DMS114 treated with DMSO at 0.1 percent for 48 hours (cell line): Measurements from ENCODE around the gene CRB1.
A peak's percentile ranks its signal among the peaks of the same experiment; 100 is the strongest.
"Not testable (repeated sequence)": the region's sequence is repeated elsewhere in the genome, so short reads cannot be mapped to it uniquely, and the experiment has no call there.

Source experiments
- DNase-seq: peaks from one replicate; lab custom pipeline; 2025; ENCODE audit not compliant: unreplicated experiment; lab: John Stamatoyannopoulos, UW

The CRB1 gene

DNA sequence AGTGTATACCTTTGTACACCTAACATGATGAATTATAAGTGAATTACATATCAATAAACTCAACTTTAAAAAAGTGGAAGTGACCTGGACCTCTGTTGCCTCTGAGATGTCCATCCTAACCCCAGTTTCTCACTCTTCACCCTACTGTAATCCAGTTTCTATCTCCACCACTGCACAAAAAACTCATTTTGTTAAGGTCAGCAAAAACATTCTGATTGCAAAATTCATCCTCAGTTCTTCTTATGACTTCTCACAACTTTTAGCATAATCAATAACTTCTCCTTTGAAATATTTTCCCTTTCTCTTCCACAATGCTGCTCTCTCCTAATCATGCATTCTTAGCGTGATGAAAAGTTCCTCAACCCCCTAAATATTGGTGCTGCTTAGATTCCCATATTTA lies 129.8 kb downstream of the CRB1 start:
- no peak for DNase-seq

DNA sequence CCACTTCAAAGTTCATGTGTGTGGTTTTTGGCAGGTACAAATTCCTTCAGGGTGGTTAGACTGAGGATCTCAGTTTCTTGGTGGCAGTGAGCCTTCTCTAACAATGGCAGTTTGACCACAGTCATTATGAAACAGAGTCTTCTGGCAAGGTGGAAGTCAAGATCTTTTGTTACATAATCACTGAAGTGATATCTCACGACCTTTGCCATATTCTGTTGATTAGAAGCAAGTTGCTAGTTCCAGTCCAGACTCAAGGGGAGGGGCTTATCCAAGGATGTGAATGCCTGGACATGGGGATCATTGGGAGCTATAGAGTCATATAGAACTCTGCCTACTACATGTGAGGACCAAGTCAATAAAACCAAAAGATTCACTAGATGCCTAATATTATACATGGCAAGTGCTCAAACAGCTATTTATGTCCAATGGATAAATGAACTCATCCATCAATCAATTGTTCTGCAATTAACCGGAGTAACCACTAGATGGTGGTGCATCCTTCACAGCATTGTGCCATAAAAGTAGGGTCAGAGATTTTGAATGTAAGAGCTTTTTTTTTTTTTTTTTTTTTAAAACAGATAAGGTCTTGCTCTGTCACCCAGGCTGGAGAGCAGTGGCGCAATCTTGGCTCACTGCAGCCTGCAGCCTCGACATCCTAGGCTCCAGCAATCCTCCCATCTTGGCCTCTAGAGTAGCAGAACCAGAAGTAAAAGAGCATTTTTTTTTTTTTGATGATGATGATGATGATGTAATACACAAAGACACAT lies 131.9 kb downstream of the CRB1 start:
- DNase-seq: peak; percentile 6

DNA sequence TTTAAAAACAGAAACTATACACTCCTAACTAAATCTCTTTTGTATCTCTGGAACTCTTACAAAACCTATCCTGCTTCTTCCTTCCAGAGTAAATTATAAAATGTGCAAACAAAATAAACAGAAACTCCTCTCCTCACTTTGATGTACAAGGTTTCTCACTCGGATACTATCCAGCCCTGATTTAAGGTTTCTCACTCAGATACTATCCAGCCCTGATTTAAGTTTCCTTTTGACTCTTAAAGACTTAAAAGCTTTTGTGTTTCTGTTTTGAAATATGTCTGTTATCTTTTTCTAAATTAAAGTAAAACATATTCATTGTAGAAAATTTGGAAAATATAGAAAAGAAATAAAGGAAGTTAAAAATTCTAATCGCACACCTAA lies 132.5 kb downstream of the CRB1 start:
- DNase-seq: no peak

DNA sequence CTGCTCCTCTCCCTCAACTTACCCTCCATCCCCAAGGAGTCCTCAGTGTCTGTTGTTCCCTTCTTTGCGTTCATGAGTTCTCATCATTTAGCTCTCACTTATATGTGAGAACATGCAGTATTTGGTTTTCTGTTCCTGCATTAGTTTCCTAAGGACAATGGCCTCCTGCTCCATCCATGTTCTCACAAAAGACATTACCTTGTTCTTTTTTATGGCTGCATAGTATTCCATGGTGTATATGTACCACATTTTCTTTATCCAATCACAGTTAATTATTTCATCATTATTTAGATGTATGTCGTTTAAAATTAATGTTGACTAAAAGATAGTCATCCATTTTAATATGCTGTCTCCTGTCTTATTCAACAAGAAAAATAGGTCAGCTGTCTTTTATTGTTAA lies 134.1 kb downstream of the CRB1 start:
- no peak for DNase-seq

DNA sequence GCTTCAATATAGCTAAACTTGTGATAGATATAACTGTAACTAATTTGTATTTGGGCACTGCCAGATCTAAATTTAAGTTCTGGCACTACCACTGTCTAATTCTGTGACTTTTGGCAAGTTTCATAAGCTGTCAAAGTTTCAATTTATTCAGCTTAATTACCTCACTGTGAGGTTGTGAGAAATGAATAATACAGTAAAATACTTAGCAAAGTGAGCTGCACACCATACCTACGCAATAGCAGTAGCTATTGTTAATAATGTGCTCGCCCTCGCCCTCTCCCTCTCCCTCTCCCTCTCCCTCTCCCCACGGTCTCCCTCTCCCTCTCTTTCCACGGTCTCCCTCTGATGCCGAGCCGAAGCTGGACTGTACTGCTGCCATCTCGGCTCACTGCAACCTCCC lies 136.7 kb downstream of the CRB1 start:
- not testable (repeated sequence) for DNase-seq

DNA sequence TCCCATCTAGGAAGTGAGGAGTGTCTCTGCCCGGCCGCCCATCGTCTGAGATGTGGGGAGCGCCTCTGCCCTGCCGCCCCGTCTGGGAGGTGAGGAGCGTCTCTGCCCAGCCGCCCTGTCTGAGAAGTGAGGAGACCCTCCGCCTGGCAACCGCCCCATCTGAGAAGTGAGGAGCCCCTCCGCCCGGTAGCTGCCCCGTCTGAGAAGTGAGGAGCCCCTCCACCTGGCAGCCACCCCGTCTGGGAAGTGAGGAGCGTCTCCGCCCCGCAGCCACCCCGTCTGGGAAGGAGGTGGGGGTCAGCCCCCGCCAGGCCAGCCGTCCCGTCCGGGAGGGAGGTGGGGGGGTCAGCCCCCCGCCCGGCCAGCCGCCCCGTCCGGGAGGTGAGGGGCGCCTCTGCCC lies 137.6 kb downstream of the CRB1 start:
- not testable (repeated sequence) for DNase-seq

DNA sequence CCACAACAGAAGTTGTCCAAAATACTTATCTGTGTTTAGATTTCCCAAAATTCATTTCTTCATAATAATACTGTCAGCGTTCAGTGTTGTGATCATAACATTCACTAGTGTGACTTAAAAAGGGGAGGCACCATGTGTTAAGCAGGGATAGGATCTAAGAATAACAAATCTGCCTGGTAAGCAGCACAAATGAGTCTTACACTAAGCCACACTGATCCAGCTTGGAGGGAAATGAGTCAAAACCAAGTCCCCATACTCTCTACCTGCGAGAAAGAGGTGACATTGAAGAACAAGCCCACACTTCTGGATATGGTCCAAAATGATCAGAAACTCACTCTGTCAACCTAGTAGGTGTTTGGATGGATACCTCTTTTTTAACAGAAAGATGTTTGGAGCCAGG lies 145.5 kb downstream of the CRB1 start:
- no peak for DNase-seq

DNA sequence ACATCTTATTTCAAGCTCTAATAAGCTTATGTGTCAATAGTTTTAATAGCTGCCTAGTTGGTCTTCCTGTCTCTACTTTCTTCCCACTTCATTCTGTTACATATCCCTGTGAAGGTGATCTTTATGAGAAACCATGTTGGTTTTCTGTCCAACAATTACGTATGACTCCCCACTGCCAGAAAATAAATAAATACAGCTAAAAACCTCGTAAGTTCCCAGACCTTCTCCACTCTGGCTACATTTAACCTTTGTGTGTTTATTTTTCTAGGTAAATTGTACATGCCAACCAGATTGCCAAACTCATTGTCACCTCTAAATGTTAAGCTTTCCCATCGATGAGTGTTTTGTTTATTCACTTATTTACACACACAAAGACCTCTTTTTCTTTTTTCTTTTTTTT lies 147.2 kb downstream of the CRB1 start:
- DNase-seq: no peak

DNA sequence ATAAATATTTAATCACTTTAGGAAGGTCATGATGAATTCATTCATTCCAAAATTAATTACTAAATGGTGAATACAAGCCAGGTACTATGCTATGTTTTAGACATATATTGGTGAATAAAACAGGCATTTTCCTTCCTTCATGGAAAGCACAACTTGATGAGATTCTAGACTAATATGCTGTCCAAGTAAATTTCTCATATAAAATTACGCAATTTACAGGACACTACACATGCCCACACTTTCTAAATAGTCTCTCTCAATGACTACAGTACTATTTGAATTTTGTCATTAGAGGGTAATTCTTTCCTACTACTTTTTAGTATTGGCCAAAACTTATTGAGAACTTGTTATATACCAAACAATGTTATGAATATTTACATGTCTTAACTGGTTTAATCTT lies 150.6 kb downstream of the CRB1 start:
- no peak for DNase-seq

DNA sequence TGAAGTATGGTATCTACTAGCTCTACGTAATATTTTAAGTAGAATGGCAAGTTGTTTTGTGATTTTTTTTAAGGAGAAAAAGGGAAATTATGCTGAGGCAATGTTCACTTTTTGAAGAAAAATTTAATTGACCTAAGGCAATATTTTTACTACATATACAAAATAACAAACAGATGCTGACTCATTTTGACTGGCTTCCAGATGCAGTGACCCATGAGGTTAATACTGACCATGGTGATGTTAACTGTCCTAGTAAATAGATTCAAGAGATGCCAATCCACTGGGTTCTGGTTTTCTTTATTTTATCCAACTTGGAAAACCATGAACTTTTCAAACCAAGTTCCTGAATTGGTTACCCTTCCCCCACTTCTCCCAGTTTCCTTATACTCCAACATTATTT lies 154.9 kb downstream of the CRB1 start:
- DNase-seq: no peak

DNA sequence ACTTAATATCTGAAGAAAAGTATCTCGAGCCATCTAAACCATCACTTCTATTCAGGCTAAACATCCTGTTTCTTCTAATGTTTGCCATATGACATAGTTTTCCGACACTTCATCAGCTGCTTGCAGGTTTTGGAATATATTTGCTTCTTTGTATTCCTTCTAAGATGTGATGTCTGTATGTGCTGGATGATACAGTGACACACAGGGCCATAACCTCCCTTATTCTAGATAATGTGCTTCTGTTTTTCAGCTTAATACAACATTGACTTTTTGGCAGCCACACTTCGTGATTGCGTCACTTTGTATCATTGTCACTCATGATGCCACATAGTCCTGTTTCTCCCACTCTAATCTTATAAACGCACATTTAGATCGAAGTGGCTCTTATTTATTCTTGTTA lies 156.3 kb downstream of the CRB1 start:
- DNase-seq: no peak

DNA sequence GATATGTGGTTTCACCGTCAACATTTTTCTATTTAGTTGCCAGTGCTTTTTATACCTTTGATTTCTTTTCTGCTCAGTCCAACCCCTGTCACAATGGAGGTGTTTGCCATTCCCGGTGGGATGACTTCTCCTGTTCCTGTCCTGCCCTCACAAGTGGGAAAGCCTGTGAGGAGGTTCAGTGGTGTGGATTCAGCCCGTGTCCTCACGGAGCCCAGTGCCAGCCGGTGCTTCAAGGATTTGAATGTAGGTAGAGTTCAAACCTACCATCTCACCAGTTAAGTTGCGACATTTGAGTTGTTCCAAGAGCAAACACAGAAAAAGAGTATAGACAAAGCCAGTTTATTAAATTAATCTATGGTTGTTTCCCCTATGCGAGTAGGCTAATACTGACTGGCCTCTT lies 161.3 kb downstream of the CRB1 start:
- no peak for DNase-seq

DNA sequence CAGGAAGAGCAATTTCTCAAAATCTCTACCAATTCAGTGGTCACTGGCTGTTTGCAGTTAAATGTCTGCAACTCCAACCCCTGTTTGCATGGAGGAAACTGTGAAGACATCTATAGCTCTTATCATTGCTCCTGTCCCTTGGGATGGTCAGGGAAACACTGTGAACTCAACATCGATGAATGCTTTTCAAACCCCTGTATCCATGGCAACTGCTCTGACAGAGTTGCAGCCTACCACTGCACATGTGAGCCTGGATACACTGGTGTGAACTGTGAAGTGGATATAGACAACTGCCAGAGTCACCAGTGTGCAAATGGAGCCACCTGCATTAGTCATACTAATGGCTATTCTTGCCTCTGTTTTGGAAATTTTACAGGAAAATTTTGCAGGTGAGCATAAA lies 167.2 kb downstream of the CRB1 start:
- no peak for DNase-seq

DNA sequence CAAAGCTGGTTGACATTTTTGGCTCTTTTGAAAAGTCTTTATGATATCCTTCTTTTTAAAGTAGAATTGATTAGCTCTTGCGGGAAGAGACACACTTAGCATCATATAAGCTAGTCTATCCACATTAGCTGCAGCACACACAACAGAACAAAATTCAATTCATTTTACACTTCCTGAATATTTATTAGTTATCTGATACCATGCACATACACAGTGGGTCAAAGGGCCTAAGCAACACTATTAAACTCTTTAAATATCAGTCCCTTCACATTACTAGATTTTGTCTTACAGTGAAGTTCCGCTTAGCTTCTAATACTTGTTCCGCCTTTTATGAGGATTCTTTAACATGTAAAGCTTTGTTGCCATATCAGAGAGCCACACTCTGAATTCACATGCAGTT lies 169.5 kb downstream of the CRB1 start:
- no peak for DNase-seq

DNA sequence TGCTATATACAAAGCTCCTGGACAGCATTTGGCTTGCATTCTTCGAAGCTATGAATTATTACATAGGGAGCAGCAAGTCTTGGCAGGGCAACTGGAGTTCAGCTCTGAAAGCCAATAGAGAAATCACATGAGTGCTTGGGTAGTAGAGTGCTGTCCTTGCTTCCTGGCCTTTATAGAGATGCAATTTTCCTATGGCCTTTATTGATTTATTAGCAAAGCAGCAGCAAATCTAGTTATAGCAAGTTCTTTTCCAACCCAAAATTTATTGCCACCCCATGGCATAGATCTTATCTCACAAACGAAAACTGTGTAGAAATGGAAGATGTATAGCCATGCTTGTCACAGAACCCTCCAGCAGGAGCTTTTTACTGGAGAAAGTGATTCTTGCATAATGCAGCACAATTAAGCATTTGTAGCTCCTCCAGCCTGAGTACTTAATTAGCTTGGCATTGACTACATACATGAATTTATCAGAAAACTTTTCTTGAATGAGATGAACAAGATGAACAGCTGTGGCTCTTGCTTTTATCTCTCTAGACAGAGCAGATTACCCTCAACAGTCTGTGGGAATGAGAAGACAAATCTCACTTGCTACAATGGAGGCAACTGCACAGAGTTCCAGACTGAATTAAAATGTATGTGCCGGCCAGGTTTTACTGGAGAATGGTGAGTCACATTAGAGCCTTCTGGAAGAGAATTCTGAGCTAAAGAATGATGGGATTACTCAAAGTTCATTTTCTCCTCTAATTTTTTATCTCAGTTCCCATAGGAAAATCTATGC lies 170.1 kb downstream of the CRB1 start:
- DNase-seq: no peak

DNA sequence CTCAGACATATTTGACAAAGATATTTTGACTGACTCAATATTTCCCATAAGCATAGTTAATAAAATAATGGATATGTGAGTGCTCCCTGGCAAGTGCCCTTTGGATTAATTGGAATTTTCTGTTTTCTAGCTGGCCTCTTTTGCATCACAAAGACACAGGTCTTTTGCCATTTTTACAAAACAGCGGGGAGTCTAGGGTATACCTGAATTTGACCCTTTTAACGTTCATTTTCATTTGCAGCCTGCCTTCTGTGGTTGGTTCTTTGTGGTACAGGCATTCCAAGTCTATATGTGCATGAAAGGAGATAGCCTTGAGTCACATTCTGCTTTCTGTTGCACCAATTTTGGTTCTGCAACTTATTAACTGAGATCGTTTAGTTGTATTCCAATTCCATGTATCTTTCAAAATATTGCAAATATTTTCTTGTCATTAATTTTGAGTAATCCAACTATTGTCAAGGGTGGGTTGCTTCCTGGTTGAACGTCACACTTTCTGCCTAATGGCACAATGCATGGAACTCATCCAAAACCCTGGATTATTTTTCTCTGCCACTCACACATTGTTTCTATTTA lies 171.7 kb downstream of the CRB1 start:
- no peak for DNase-seq

DNA sequence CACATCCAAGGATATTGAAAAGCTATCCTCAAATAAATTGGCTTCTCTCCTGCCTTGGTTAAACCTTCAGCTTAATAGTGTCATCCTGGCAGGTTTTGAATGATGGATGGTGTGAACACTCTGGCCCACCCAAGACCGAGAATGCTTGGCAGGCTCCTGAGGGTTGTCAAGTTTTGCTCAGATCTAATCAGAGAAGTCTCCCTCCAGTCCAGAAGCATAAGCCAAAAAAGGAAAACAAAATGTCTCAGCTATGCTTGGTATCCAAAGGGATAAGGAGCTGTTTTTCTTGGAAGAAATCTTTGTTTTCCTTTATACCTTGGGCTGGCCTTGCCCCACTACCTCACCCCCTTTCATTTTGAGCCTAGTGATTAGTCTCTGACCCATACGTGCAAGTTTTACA lies 172.7 kb downstream of the CRB1 start:
- no peak for DNase-seq

DNA sequence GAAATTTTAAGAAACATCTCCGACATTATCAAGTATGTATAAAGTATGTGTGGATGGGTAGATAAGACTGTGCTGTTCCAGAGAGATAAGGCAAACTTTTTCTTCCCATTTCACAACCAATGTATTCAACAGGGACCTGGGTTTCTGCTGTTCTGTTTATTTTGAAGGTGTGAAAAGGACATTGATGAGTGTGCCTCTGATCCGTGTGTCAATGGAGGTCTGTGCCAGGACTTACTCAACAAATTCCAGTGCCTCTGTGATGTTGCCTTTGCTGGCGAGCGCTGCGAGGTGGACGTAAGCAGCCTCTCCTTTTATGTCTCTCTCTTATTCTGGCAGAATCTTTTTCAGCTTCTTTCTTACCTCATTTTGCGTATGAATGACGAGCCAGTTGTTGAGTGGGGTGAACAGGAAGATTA lies 174.0 kb downstream of the CRB1 start:
- no peak for DNase-seq

DNA sequence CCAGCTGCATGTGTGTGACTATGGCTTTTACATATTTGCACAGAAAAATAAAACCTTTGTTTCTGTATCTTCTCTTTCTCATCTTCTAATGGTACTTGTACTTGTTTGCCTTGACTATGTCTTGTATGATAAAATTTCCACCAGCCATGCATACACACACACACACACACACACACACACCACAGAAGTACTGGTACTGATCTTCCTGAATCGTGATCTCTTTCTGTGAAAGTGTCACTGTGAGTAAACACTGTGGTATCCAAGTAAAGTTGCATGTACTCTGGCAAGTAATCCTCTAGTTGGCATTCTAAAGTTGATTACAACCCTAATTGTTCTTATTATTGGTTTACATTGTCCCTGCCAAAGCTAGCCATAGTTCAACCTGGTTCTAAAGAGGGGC lies 176.7 kb downstream of the CRB1 start:
- no peak for DNase-seq

DNA sequence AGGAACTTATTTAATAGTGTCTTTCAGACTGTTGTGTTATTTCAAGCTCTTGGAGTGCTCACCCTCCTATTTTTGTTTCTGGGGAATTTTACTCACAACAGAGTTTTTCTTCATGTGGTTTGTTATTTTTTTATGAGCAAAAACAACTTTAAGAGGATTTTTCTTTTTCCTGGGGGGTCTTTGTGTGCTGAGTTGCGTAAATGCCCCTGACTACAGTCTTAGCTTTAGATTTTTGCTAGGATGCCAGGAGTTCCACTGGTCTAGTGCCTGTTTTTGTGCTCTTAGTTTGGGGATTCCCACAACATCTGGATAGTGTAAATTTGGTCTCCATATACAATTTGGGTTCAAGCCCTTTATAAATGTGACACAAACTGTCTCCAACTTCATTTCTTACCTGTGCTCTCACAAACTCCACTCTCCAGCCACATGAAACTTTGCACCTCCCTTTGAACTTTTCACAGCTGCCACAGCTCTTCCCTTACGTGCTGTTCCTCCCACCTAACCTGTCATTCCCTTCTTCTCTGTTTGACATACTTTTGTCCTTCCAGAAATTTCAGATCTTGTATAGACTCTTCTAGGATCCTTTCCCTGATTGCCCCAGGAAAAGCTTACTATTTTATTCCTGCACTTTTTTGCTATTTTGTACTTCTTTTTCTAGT lies 180.2 kb downstream of the CRB1 start:
- no peak for DNase-seq

DNA sequence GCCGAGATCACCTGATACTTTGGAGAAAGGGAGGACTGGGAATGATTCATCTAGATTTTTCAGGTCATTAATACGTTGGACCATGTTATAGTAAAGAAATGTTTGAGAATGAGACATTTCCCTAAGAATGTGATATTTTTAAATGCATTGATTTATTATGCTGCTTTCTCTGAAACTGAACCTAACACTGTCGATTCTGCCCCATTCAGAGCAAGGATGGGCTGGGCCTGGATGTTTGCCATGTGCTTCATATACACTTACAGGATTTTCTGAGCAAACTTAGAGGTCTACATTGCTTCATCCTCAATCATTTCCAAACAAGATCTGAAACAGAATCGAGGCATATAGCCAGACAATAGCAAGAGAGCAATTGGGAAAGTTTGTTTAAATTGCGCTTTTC lies 183.3 kb downstream of the CRB1 start:
- no peak for DNase-seq
